Subcutaneous adipose tissue (tissue), 4 donors: ENCODE measurements around the gene FERMT2. TPM values are rescaled to one million over a fixed set of nuclear protein-coding genes. Genes with fewer than 3 reads are reported as not detected.

Experiments
- total RNA-seq, 4 donors: library from RNA; depleted of rRNA; stranded (reverse); fragments of >200 nt; gene quantifications; one replicate each; pipeline ENCODE4 v1.1.0, GENCODE V29; 2016
- TF ChIP-seq, protein P1 (sequence below): fragments of 450-650 bp; IDR thresholded peaks from one replicate; pipeline ENCODE4 v1.5.1; 2016; ENCODE audit warnings: low read depth, mild to moderate bottlenecking, control low read depth, antibody characterized with exemption, moderate library complexity

The FERMT2 gene
- total RNA-seq, 4 donors from 2014 or later: 154 to 252 (median 206) TPM

DNA sequence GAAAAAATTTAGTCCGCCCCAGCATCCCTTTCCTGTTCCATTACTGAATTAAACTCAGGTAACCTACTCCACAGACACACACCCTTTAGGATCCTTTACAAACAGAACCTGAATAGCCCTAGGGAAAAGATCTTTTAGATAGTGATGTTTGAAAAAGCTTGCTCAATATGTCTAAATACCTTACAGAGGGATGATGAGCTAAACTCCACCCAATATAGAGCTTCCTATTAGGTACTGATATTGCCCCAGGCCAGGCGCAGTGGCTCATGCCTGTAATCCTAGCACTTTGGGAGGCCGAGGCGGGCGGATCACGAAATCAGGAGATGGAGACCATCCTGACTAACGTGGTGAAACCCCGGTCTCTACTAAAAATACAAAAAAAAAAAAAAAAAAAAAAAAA is 50.1 kb downstream of the FERMT2 start:
- TF ChIP-seq, protein P1, sequence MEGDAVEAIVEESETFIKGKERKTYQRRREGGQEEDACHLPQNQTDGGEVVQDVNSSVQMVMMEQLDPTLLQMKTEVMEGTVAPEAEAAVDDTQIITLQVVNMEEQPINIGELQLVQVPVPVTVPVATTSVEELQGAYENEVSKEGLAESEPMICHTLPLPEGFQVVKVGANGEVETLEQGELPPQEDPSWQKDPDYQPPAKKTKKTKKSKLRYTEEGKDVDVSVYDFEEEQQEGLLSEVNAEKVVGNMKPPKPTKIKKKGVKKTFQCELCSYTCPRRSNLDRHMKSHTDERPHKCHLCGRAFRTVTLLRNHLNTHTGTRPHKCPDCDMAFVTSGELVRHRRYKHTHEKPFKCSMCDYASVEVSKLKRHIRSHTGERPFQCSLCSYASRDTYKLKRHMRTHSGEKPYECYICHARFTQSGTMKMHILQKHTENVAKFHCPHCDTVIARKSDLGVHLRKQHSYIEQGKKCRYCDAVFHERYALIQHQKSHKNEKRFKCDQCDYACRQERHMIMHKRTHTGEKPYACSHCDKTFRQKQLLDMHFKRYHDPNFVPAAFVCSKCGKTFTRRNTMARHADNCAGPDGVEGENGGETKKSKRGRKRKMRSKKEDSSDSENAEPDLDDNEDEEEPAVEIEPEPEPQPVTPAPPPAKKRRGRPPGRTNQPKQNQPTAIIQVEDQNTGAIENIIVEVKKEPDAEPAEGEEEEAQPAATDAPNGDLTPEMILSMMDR: no peak

GRCh38 chr14:52898496-52898895 is 52.4 kb downstream of the FERMT2 start:
- TF ChIP-seq, protein P1: no peak

GRCh38 chr14:52895000-52895399 is 55.9 kb downstream of the FERMT2 start:
- TF ChIP-seq, protein P1: no peak

DNA sequence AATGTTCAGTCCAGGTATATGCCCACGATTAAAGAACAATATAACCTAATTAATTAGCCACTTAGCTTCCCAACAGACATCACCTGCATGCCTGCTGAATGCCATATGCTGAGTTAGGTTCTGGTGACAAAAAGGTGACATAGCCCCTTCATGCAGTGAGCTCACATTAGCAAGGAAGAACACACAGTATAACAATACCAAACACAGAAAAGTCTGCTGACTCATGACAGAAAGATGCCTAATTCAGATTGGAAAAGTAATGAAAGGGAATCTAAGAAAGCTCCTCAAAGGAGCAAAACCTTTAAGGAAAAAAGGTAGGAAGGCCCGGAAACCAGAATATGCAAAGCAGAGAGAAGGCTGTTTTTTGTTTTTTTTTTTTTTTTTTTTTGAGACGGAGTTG is 59.0 kb downstream of the FERMT2 start:
- TF ChIP-seq, protein P1: no peak

- TF ChIP-seq, protein P1: no peak
Measured at GRCh38 chr14:52888839-52889838, 61.7 kb downstream of the FERMT2 start.

DNA sequence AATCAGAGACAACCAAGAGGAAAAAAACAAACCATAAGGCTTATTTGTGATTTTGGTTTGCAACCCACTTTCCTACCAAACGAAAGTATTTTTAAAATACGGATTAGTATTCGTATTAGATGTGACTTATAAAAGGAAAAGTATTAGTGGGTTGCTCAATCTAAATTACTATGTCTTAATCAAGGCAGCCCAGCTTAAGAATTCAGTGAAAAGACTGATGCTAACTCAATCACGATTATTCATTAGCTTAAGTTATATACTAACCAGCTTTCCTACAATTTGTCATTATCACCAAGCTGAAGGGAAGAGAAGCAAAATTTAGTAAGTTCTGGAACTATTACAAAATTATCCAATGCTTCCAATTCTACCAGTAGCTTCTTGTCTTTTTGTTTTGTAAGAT is 62.7 kb downstream of the FERMT2 start:
- TF ChIP-seq, protein P1: no peak

DNA sequence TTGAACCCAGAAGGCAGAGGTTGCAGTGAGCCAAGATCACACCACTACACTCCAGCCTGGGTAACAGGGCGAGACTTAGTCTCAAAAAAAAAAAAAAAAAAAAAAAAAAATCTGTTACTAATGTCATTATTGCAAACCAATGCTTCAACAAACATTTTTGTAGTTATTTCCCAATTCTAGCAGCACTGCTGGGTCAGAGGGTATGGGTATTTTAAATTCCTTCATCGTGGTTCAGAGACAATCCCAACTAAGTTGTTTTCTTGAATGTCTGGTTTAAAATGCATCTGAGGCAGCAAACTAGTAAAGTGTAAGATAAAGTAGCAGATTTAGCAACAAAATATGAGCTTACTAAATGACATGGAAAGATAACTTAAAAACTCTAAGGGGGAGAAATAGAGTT is 65.6 kb downstream of the FERMT2 start:
- TF ChIP-seq, protein P1: no peak
